Stimulated activated CD4-positive, alpha-beta T cell treated with anti-CD3 and anti-CD28 coated beads, Interleukin-4, amount 100 ng/mL, for 1 hour (primary cell): ENCODE measurements around the gene HOXA3.

Experiments used
- DNase-seq: peaks from one replicate; pipeline ENCODE4 v3.0.0-alpha.2; 2020

HOXA3 gene

GRCh38 chr7:27151931-27152815 is at the start of gene HOXA3:
TSS of gene HOXA3 (minus strand) at chr7:27152583. CDS start at chr7:27110640, 41,943 bp downstream.
- DNase-seq, result no peak

- no peak for DNase-seq
These were observed 49.2 kb upstream of the HOXA3 start for GRCh38 chr7:27201580-27202017.

- no peak for DNase-seq
These were observed 48.6 kb upstream of the HOXA3 start for GRCh38 chr7:27200761-27201579.

GRCh38 chr7:27199849-27200760 is 47.7 kb upstream of the HOXA3 start, which contains the start of gene HOXA13:
TSS of gene HOXA13 (minus strand) at chr7:27200091. CDS start at chr7:27200077, 14 bp downstream.
- no peak for DNase-seq

- DNase-seq, result no peak
These were observed 46.8 kb upstream of the HOXA3 start for GRCh38 chr7:27198871-27199801.

- no peak for DNase-seq
These were observed 45.9 kb upstream of the HOXA3 start for GRCh38 chr7:27198138-27198841.

- no peak for DNase-seq
These were observed 45.0 kb upstream of the HOXA3 start for GRCh38 chr7:27197137-27198042.

GRCh38 chr7:27196287-27196767 is 43.9 kb upstream of the HOXA3 start:
- peak; percentile 90 for DNase-seq

- no peak for DNase-seq
These were observed 42.5 kb upstream of the HOXA3 start for GRCh38 chr7:27194686-27195379.

- no peak for DNase-seq
These were observed 41.6 kb upstream of the HOXA3 start for GRCh38 chr7:27194002-27194352.

GRCh38 chr7:27193335-27194001 is 41.1 kb upstream of the HOXA3 start:
- no peak for DNase-seq

- DNase-seq, result no peak
These were observed 40.4 kb upstream of the HOXA3 start for GRCh38 chr7:27192546-27193334.

- no peak for DNase-seq
These were observed 39.6 kb upstream of the HOXA3 start for GRCh38 chr7:27191833-27192545.

- DNase-seq, result no peak
These were observed 38.9 kb upstream of the HOXA3 start for GRCh38 chr7:27191161-27191731.

- no peak for DNase-seq
These were observed 37.8 kb upstream of the HOXA3 start for GRCh38 chr7:27189997-27190748.
